NCI-H1694 (cell line): Measurements from ENCODE around the gene ULBP2.
"Not testable (repeated sequence)": the region's sequence is repeated elsewhere in the genome, so short reads cannot be mapped to it uniquely, and the experiment has no call there.

Source experiments
- DNase-seq: peaks from one replicate; lab custom pipeline; 2025; lab: John Stamatoyannopoulos, UW

The ULBP2 gene

GRCh38 chr6:149951626-149952025 is 9.8 kb downstream of the ULBP2 start:
- DNase-seq: no peak

- not testable (repeated sequence) for DNase-seq
Observed at GRCh38 chr6:149953390-149953789, 11.6 kb downstream of the ULBP2 start.

GRCh38 chr6:149953934-149954327 is 12.1 kb downstream of the ULBP2 start:
- not testable (repeated sequence) for DNase-seq

GRCh38 chr6:149954328-149954983 is 12.6 kb downstream of the ULBP2 start:
- not testable (repeated sequence) for DNase-seq

- not testable (repeated sequence) for DNase-seq
Observed at GRCh38 chr6:149954984-149955653, 13.3 kb downstream of the ULBP2 start.

- not testable (repeated sequence) for DNase-seq
Observed at GRCh38 chr6:149955654-149956317, 14.0 kb downstream of the ULBP2 start.

- not testable (repeated sequence) for DNase-seq
Observed at GRCh38 chr6:149958124-149958523, 16.3 kb downstream of the ULBP2 start.

- DNase-seq: not testable (repeated sequence)
Observed at GRCh38 chr6:149959806-149960205, 18.0 kb downstream of the ULBP2 start.

- no peak for DNase-seq
Observed at GRCh38 chr6:149960488-149960887, 18.7 kb downstream of the ULBP2 start.

GRCh38 chr6:149961728-149962425 is 20.1 kb downstream of the ULBP2 start:
- DNase-seq: no peak

GRCh38 chr6:149962461-149963211 is 20.8 kb downstream of the ULBP2 start:
- DNase-seq: no peak

- DNase-seq: no peak
Observed at GRCh38 chr6:149963212-149963461, 21.3 kb downstream of the ULBP2 start.

GRCh38 chr6:149963462-149964307 is 21.9 kb downstream of the ULBP2 start, which contains the start of gene ULBP1:
Gene ULBP1 (plus strand): TSS chr6:149963943. CDS start chr6:149964050, 107 bp downstream.
- DNase-seq: peak; percentile 42

- no peak for DNase-seq
Observed at GRCh38 chr6:149964308-149965193, 22.7 kb downstream of the ULBP2 start.

GRCh38 chr6:149965194-149966020 is 23.6 kb downstream of the ULBP2 start:
- DNase-seq: no peak

GRCh38 chr6:149966319-149966718 is 24.5 kb downstream of the ULBP2 start:
- DNase-seq: not testable (repeated sequence)

- no peak for DNase-seq
Observed at GRCh38 chr6:149967591-149967990, 25.8 kb downstream of the ULBP2 start.

GRCh38 chr6:149967999-149968398 is 26.2 kb downstream of the ULBP2 start:
- not testable (repeated sequence) for DNase-seq

- DNase-seq: not testable (repeated sequence)
Observed at GRCh38 chr6:149968909-149969308, 27.1 kb downstream of the ULBP2 start.
